Erythroblast (primary cell): ENCODE measurements around the gene DKC1.
"Not testable (repeated sequence)": the region's sequence is repeated elsewhere in the genome, so short reads cannot be mapped to it uniquely, and the experiment has no call there.

Experiments
- DNase-seq, 2 experiments: peaks; one replicate each; lab custom pipeline; 2025; lab: John Stamatoyannopoulos, UW
- GATA1 ChIP-seq: IDR thresholded peaks from 2 replicates; pipeline ENCODE4 v1.6.1; 2011; ENCODE audit warnings: low read depth, mild to moderate bottlenecking, control low read depth, low read length, moderate library complexity
- POLR2A ChIP-seq: IDR thresholded peaks from 2 replicates; pipeline ENCODE4 v1.6.1; 2011; ENCODE audit warnings: mild to moderate bottlenecking, low read length

The DKC1 gene

DNA sequence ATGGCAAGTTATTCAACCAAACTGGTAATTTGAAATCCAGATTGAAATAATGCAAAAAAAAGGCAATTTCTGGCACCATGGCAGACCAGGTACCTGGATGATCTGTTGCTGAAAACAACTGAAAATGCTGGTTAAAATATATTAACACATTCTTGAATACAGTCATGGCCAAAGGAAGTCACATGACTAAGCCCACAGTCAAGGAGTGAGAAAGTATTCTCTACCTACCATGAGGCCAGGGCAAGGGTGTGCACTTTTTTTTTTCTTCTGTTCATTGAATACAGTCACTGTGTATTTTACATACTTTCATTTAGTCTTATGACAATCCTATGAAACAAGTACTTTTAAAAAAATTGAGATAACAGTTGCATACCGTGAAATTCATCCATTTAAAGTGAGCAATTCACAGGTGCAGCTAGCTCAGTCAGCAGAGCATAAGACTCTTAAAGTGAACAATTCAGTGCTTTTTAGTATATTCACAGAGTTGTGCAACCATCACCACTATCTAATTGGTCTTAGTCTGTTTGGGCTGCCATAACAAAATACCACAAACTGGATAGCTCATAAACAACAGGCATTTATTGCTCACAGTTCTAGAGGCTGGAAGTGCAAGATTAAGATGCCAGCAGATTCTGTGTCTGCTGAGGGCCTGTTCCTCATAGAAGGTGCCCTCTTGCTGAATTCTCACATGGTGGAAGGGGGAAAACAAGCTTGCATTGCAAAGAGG, 47.4 kb downstream of the DKC1 start:
- no peak for DNase-seq
- TF ChIP-seq GATA1 = no peak
- no peak for TF ChIP-seq POLR2A

DNA sequence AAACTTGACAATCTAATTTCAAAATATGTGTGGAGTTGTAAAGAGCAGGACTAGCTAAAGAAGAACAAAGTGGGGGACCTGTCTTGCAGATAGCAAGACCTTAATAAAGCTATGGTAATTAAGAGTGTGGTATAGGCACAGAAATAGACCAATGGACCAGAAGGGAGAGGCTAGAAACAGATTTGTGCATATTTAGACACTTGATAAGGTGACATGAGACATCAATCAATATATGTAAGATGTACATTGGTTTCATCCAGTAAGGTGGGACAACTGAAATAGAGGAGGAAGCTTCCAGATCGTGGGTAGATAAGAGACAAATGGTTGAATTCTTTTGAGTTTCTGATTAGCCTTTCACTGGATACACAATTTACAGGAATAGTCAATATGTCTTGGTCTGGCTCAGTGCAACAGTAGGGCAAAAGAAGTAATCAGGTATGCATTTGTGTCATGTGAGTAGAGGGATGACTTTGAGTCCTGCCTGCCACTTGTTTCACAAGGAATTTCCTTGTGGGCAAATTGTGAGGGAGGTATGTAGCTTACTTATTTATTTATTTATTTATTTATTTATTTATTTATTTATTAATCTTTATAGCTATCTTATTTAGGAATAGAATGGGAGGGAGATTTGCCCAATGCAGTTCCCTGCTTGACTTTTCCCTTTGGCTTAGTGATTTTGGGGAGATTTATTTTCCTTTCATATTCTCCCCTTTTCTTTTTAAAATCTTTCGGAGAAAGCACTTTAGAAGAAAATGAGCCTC, 49.9 kb downstream of the DKC1 start:
- TF ChIP-seq POLR2A = no peak
- DNase-seq = no peak

DNA sequence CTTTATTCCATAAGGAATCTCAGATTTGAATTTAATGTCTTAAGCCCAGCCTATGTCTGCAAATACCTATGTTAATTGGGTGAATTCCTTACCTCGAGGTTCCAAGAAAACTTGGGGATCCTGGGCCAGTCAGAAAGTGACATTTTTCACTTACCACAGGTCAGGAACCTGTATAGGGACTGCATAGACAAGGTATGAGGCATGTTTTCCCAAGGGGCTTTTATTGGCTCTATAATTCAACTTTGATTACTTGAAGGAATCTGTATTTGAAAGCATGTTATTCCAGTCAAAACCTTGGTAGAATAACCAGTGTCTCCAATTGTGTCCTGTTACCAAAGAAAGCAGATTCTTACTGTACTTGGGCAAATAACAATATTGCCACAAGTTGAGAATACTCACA, 51.1 kb downstream of the DKC1 start:
- DNase-seq = no peak
- TF ChIP-seq POLR2A = no peak
- no peak for TF ChIP-seq GATA1

DNA sequence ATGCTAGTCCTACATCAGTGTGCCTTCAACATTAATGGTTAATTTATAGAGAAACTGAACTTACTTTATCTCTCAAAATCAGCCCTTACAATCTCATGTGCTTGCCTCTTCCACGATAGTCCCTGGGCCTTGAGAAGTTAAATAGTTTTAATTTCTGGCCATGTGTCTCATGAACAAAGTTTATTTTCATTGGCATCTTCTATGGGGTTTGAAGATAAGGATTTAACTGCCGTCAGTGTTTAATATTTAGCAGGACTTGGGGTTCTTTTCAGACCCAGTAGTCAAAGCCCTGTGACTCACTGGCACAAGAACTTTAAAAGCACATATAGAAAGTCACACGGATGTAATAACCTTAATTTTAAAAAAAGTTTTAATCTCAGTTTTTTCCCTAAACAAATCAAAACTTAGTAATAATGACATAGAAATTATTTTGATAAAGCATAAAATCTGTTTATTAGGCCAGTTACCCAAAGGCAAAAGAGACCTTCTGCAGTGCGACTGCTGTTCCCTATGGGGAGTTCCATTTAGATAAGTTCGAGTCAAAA, 52.7 kb downstream of the DKC1 start:
- TF ChIP-seq GATA1 (no peak), POLR2A (no peak)
- DNase-seq = peak in 1 of 2 experiments; percentile 17

DNA sequence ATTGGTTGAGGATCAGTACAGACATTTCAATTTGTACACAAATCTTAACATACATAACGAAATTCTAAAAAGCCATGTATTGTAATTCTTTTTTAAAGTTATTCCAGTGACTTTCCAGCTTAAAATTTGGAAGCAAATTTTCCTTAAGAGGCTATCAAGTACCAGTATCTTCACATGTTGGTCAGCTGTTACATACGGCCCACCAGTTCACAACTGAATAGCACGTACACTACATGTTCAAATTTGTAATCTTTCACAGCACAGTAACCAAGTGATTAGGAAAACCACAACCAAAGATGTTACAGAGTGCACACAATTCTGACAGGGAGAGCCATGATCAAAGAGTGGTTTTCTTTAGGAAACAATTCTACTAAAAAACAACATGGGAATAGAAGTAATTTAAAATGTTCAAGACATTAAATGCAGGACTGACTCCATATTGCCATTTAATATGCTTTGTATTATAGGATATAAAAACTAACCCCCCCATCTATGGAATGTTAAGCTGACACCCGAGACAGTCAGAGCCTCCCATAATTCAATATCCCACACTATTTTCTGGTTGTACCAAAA, 53.7 kb downstream of the DKC1 start:
- DNase-seq = not testable (repeated sequence)

DNA sequence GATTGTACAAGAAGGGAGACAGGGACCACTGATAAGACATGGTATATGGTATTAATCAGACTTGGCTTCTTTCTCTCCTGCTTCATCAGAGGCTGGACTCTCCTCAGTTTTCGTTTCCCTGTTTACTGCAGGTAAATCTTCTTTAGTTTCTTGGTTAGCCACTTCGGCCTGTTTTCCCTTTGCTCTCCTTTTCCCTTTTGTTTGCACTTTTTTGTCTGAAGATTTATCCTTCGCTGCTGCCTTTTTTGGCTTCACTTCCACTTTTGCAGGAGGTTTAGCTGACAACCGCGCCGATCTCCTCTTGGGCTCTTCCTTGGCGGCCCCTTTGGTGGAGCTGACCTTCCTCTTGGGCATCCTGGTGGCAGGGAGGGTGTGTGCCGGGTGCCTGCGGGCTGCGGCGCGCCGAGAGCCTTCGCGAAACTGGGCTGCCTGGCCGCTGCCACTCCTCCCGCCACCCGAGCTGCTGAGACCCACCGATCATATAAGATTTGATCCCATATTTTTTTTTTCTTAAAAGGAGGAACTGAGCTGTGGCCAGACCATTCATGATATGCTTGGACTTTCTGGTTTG, 54.5 kb downstream of the DKC1 start:
- DNase-seq = not testable (repeated sequence)

DNA sequence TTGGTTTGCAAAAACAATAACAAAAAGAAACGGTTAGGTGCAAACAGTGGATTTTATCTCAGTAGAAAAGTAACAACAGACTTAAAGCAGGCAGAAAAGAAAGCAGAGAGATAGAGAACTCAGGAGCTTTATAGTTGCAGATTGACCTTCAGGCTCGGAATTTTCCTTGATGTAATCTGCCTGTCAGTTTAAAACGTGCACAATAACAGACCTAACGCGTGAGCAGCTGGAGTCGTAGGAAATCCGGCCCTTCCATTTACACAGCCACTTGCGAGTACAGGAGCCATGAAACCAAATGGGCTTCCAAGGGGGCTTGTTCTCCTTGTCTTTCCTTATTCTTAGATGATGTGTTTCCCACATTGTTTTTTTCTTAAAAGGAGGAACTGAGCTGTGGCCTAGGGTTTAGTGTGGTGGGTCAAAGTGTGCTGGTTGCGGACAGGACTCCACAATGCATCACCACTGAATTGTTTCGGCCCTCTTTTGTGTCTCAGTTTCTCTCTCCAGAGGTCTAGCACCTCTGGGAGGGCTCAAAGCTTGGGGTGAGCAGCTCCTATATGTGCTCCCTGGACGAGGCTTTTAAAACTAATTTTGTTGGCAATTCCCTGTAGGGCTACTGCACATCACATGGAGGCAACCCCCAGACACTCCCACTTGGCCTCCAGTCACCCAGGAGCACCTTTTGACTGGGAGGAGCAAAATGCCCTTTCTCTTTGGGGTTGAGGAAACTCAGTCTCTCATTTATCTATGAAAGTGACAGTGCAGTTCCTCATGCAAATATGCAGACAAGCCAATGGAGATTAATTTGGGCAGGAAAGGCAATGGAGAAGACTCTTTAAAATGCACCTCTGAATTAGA, 56.5 kb downstream of the DKC1 start:
- TF ChIP-seq GATA1 = no peak
- no peak for TF ChIP-seq POLR2A

DNA sequence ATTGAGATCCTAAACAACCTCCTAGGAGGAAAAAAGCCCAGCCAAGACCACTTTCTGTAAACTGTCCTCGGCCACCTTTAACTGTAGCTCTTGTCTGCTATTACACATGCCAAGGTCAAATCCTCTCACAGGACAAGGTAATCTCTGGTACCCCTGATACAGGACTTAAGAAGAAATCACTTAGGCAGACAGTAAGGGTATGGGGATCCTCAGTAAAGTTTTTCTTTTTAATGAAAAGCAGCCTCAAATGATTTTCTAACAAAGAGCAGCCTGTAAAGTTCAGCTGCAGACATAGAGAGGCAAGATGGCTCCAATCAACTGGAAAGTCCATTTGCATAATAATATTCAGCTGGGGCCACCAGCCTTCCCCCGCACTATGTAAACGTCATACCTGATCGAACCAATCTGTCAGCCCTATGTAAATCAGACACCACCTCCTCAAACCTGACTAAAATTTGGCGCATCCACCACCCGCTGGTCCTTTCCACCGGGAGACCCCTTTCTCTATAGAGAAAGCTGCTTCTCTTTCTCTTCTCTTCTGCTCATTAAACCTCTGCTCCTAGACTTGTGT, 57.2 kb downstream of the DKC1 start:
- no peak for TF ChIP-seq POLR2A
- DNase-seq = no peak

More for the DNA sequence above, 56.5 kb downstream of the DKC1 start:
- DNase-seq = peak; percentile 56 to 59

DNA sequence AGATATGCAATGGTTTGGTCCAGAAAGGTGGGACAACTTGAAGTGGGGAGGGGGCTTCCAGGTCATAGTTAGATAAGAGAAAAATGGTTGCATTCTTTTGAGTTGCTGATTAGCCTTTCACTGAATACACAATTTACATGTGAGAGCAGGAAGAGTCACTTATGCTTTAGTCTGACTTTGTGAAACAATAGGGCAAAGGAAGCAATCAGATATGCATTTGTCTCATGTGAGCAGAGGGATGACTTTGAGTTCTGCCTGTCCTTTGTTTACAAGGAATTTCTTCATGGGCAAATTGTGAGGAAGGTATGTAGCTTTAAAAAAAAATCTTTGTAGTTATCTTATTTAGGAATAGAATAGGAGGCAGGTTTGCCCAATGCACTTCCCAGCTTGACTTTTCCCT, 58.9 kb downstream of the DKC1 start:
- TF ChIP-seq GATA1 (no peak), POLR2A (no peak)
- DNase-seq = no peak

DNA sequence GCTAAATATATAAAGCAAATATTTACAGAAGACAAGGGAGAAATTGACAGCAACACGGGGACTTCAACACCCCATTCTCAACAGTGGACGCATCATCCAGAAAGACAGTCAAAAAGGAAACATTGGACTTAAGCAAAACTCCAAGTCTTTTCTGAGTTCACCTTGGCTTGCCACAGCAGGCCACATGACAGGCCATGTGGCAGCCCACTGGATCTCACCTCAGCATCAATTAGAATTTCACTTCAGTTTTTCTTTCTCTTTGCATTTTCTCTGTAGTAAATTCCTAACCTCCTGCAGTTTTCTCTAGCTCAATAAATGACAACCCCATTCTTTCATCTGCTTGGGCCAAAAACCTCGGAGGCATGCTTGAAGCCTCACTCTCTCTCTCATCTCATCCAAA, 59.4 kb downstream of the DKC1 start:
- TF ChIP-seq POLR2A (no peak), GATA1 (no peak)
- no peak for DNase-seq

DNA sequence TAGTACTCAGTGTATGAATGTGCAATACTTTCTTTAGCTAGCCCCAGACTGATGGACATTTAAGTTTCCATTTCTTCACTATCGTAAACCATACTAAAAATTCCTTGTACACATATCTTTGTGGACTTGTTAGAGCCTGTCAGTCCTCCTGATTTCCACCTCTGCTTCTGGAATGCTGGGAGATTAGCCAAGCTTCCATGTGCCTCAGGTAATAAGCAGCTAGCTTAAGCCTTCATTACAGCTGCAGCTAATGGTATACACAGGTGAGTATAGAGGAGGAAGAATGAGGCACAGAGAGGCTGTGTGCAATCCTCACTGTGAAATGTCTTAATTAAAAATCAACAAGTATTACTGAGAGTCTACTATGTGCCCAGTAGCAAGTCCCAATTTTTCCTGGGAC, 62.0 kb downstream of the DKC1 start:
- DNase-seq = no peak
- TF ChIP-seq GATA1 (no peak), POLR2A (no peak)

DNA sequence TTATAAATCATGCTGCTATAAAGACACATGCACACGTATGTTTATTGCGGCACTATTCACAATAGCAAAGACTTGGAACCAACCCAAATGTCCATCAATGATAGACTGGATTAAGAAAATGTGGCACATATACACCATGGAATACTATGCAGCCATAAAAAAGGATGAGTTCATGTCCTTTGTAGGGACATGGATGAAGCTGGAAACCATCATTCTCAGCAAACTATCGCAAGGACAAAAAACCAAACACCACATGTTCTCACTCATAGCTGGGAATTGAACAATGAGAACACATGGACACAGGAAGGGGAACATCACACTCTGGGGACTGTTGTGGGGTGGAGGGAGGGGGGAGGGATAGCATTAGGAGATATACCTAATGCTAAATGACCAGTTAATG, 62.9 kb downstream of the DKC1 start:
- not testable (repeated sequence) for DNase-seq
